Measurements from ENCODE around the gene PLA2G12B.

DNA sequence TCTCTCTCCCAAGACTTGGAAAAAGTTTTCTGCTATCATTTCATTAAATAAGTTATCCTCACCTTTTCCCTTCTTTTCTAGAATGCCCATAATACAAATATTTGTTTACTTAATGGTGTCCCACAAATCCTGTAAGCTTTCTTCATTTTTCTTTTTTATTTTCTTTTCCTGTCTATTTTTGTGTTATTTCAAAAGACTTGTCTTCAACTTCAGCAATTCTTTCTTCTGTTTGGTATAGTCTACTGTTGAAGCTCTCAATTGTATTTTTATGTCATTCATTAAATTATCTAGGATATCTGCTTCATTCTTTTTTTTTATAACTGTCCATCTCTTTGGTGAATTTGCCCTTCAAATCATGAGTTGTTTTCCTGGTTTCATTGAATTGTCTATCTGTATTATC is 25.1 kb upstream of the PLA2G12B start:
- no peak for TF ChIP-seq SPI1 (IDR thresholded peaks at IDR 0.05; ENCODE audit: borderline replicate concordance, low read depth)
- TF ChIP-seq, protein P1, sequence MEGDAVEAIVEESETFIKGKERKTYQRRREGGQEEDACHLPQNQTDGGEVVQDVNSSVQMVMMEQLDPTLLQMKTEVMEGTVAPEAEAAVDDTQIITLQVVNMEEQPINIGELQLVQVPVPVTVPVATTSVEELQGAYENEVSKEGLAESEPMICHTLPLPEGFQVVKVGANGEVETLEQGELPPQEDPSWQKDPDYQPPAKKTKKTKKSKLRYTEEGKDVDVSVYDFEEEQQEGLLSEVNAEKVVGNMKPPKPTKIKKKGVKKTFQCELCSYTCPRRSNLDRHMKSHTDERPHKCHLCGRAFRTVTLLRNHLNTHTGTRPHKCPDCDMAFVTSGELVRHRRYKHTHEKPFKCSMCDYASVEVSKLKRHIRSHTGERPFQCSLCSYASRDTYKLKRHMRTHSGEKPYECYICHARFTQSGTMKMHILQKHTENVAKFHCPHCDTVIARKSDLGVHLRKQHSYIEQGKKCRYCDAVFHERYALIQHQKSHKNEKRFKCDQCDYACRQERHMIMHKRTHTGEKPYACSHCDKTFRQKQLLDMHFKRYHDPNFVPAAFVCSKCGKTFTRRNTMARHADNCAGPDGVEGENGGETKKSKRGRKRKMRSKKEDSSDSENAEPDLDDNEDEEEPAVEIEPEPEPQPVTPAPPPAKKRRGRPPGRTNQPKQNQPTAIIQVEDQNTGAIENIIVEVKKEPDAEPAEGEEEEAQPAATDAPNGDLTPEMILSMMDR (IDR thresholded peaks at IDR 0.05; ENCODE audit: insufficient read depth, low read length): no peak

Measured in HL-60 (cell line).